Measurements from ENCODE around the gene PRTN3.

DNA sequence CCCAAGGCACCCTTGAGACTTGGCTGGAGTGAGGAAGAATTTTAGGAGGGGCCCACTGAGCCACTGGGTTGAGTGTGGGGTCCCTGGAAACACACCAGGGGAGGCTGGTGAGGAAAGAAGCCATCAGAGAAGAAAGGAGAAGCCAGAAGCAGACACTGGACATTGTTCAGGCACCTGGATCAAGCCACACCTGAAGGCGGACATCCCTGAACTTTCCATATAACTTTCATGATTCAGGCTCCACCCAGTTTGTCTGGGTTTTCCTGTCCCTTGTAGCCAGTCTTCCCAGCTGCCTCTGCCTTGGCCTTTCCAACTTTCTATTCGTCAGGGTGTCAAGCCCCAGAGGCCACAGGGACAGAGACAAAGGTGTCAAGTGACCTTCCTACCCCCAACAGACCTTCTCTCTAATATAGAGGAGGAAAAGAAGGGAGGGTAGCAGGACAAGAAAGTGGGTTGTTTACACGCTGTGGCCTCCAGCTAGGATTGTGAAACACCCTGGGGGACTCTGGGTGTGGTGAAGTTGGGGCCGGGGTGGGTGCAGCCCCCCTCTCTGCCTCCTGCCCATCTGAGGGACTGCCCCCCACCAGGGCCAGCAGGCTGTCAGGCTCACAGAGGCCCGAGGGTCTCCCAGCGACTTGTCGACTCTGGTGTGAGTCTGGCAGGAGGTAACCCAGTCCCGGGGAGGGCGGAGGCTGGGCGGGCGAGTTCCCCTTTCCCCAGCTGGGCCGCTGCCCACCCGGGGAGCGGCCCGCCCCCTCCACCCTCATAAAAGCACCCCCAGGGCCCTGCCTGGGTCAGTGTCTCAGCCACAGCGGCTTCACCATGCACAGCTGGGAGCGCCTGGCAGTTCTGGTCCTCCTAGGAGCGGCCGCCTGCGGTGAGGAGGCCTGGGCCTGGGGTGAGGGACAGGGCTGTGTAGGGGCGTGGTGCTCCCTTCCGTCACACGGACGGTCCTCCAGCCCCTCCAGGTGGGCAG is 18.4 kb downstream of the PRTN3 start, which contains the start of gene CFD:
- TF ChIP-seq, protein P1, sequence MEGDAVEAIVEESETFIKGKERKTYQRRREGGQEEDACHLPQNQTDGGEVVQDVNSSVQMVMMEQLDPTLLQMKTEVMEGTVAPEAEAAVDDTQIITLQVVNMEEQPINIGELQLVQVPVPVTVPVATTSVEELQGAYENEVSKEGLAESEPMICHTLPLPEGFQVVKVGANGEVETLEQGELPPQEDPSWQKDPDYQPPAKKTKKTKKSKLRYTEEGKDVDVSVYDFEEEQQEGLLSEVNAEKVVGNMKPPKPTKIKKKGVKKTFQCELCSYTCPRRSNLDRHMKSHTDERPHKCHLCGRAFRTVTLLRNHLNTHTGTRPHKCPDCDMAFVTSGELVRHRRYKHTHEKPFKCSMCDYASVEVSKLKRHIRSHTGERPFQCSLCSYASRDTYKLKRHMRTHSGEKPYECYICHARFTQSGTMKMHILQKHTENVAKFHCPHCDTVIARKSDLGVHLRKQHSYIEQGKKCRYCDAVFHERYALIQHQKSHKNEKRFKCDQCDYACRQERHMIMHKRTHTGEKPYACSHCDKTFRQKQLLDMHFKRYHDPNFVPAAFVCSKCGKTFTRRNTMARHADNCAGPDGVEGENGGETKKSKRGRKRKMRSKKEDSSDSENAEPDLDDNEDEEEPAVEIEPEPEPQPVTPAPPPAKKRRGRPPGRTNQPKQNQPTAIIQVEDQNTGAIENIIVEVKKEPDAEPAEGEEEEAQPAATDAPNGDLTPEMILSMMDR (IDR thresholded peaks at IDR 0.05): no peak
- TF ChIP-seq POLR2A (IDR thresholded peaks at IDR 0.05): no peak
